Left lung (tissue), 10 donors: ENCODE data around the gene DENND5B. TPM values are rescaled to one million over a fixed set of nuclear protein-coding genes. Genes with fewer than 3 reads are reported as not detected.
"Not testable (repeated sequence)": the region's sequence is repeated elsewhere in the genome, so short reads cannot be mapped to it uniquely, and the experiment has no call there.

Experiments
- ATAC-seq: fragments of 200-7000 bp; cut with Tn5 transposase; one replicate; pipeline ENCODE4 v1.9.1; 2020; ENCODE audit warnings: moderate library complexity
- DNase-seq, 4 donors: peaks; one replicate each; pipeline ENCODE4 v3.0.0-alpha.2; 2013 to 2020
- H3K27ac ChIP-seq, 2 donors: fragments of 200-600 bp; sonication (generic) in 1 of 2; one replicate each; pipeline versions ENCODE4 v1.5.0 to v1.8.0; 2020 to 2021
- H3K27me3 ChIP-seq, 2 donors: fragments of 200-600 bp; sonication (generic) in 1 of 2; one replicate each; pipeline versions ENCODE4 v1.5.0 to v1.8.0; 2020 to 2021
- H3K36me3 ChIP-seq, 2 donors: fragments of 200-600 bp; sonication (generic) in 1 of 2; one replicate each; pipeline versions ENCODE4 v1.5.0 to v1.8.0; 2020 to 2021
- H3K4me1 ChIP-seq, 2 donors: fragments of 200-600 bp; one replicate each; pipeline ENCODE4 v1.8.0; 2021
- H3K4me3 ChIP-seq, 2 donors: fragments of 200-600 bp; sonication (generic) in 1 of 2; one replicate each; pipeline versions ENCODE4 v1.5.0 to v1.8.0; 2020 to 2021; ENCODE audit warnings: mild to moderate bottlenecking in 1 of 2
- H3K9me3 ChIP-seq, 2 donors: fragments of 200-600 bp; sonication (generic) in 1 of 2; one replicate each; pipeline versions ENCODE4 v1.5.0 to v1.8.0; 2020 to 2021
- CTCF ChIP-seq, 2 donors: fragments of 200-600 bp; sonication (generic) in 1 of 2; IDR thresholded peaks; one replicate each; pipeline versions ENCODE4 v1.5.0 to v1.8.0; 2021; ENCODE audit warnings: antibody characterized with exemption in 2 of 2
- intact Hi-C, 2 donors: fragments of 100-400 bp; cut with DNase I; formaldehyde crosslinking; loops; one replicate each; pipeline versions ENCODE4 v1.11.2 to v1.14.2; 2022
- polyA plus RNA-seq, 6 donors: library from polyadenylated mRNA; unstranded; fragments of 120-200 nt; gene quantifications; one replicate each; pipeline ENCODE4 v1.2.1, GENCODE V29; 2013; ENCODE audit not compliant: insufficient read length in 6 of 6
- total RNA-seq, 2 donors: library from RNA; stranded (reverse); fragmentation: NEBNext Ultra II Directional; extraction: Animal tissue kit (Norgen Biotek cat#: 25700); gene quantifications; one replicate each; pipeline ENCODE4 v1.2.1, GENCODE V29; 2021
- donor health status: DM: no; HTN: yes; CAD: no.
- donor health status: DM: no; HTN: no; CAD: no.

Gene DENND5B
- total and polyA plus RNA-seq, 8 donors = 4.4 to 11.3 (median 8.7) TPM

GRCh38 chr12:31403099-31403607, 187.8 kb downstream of the DENND5B start:
- intact Hi-C loops, H3K36me3 ChIP-seq, H3K27ac ChIP-seq, H3K4me3 ChIP-seq, H3K27me3 ChIP-seq, H3K9me3 ChIP-seq, H3K4me1 ChIP-seq: not testable (repeated sequence)
- ATAC-seq (peak; percentile 100), DNase-seq (peak in 2 of 4 donors; percentile 49 to 76)
- TF ChIP-seq CTCF (IDR thresholded peaks at IDR 0.05) = peak; percentile 89 to 90

DNA sequence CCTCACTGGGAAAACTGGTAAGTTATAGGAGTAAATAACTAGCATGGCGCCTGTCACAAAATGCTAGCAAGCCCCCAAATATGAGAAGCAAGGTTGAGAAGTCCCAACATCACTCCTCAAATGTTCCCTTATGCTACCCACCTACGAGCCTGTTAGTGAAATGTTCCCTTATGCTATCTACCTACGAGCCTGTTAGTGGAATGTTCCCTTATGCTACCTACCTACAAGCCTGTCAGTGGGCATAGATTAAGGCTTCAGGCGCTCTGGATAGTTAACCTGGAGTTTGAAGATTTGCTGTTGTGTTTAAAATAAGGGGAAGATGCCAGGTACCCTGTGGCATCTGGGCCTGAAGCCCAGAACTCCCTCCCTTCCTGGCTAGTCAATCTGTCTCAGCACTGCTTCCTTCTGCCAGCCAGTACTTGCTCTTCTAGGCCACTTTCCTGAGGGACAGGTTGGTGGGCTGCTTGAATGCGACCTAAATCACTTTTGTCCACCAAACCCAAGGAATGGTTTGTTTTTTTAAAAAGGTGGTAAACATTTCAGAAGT, 197.9 kb downstream of the DENND5B start:
- Histone ChIP-seq H3K9me3 (no peaks in the 10 kb centered on the region), H3K36me3 (peaks cover 0 to 4% of the 10 kb centered on the region in 2 donors), H3K4me3 (no peak overlapping the region), H3K4me1 (no peaks in the 10 kb centered on the region), H3K27ac (no peak overlapping the region), H3K27me3 (no peaks in the 10 kb centered on the region)
- ATAC-seq = no peak
- no peak for DNase-seq
- no peak for TF ChIP-seq CTCF (IDR thresholded peaks at IDR 0.05)
- intact Hi-C loops = no loop called here

GRCh38 chr12:31390991-31391390, 199.9 kb downstream of the DENND5B start:
- Histone ChIP-seq H3K4me1 (no peaks in the 10 kb centered on the region), H3K27ac (no peak overlapping the region), H3K9me3 (no peaks in the 10 kb centered on the region), H3K36me3 (peaks cover 0 to 4% of the 10 kb centered on the region in 2 donors), H3K27me3 (no peaks in the 10 kb centered on the region), H3K4me3 (no peak overlapping the region)
- DNase-seq (no peak), ATAC-seq (no peak)
- intact Hi-C loops = no loop called here
- TF ChIP-seq CTCF (IDR thresholded peaks at IDR 0.05) = no peak

DNA sequence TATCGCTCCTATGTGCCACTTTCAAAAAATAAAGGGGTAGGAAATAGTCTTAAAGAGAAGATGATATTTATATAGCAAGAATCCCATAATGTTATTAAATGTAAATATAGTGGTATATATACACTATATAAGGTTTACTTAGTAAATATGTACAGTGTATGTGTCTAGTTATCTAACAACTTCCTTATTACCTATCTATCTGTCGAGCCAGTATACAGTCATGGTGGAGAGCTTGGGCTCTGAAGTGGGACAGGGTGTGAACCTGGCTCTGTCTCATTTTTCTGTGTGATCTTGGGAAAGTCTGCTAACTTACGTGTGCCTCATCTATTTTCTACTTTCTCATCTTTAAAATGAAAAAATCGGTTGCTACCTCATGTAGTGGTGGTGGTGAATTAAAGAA, 202.2 kb downstream of the DENND5B start:
- intact Hi-C loops = no loop called here
- TF ChIP-seq CTCF (IDR thresholded peaks at IDR 0.05) = no peak
- H3K9me3 ChIP-seq = no peaks in the 10 kb centered on the region
- DNase-seq (no peak), ATAC-seq (no peak)
- H3K4me3 ChIP-seq = no peak overlapping the region
- H3K36me3 ChIP-seq = peaks cover 0 to 4% of the 10 kb centered on the region in 2 donors
- no peaks in the 10 kb centered on the region for H3K27me3 ChIP-seq
- H3K4me1 ChIP-seq = no peaks in the 10 kb centered on the region
- no peak overlapping the region for H3K27ac ChIP-seq

DNA sequence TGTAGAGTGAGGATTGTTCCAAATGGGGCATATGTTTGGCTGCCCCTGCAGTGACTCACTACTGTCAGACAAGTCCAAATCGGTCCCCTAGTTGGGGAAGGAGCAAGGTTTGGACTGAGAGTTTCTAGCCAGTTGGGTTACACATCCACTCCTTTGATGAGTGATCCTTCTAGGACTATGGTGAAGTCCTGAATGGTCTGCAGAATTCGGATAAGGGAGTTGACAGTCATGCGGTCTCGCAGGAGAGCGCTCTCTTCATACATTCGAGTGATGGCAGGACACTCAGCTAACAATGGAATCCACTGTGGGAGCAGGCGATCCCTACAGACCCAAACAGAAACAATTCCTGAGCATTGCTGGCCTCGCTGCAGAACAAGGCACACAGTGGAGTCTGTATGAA, 203.5 kb downstream of the DENND5B start:
- ATAC-seq = no peak
- DNase-seq = no peak
- Histone ChIP-seq H3K27me3 (no peaks in the 10 kb centered on the region), H3K4me1 (no peaks in the 10 kb centered on the region), H3K36me3 (peaks cover 0 to 4% of the 10 kb centered on the region in 2 donors), H3K4me3 (no peak overlapping the region), H3K9me3 (no peaks in the 10 kb centered on the region), H3K27ac (no peak overlapping the region)
- intact Hi-C loops = no loop called here
- no peak for TF ChIP-seq CTCF (IDR thresholded peaks at IDR 0.05)
